ENCODE results near the gene PPP4R1.
"Not testable (repeated sequence)": the region's sequence is repeated elsewhere in the genome, so short reads cannot be mapped to it uniquely, and the experiment has no call there.

PPP4R1 gene

DNA sequence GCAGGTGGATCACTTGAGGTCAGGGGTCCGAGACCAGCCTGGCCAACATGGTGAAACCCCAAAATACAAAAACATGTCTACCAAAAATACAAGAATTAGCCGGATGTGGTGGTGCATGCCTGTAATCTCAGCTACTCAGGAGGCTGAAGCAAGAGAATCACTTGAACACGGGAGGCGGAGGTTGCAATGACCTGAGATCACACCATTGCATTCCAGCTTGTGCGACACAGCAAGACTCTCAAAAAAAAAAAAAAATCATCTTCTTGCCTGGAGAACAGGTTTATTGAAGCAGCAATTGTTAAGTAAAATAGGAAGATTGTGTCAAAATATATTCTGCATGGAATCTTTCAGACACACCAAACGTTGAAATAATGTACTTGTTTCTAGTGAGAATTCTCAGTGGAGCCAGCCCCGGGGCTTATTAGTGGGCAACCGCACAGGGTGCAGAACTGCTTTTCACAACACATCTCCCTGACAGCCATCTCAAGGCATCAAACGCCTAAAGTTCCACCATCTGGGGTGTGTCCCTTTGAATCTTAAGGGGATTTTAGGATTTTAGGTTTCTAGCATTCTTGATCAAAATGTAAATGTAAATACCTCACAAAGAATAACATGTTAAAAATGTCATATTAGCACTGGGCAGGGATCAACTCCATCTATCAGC is 28.6 kb upstream of the PPP4R1 start:
- Histone ChIP-seq H3K27ac (ENCODE audit: low read depth, low read length) (peak overlapping the region; percentile 29), H3K4me1 (ENCODE audit: control insufficient read depth, insufficient read depth, low read length) (peaks cover 10% of the 10 kb centered on the region), H3K4me3 (ENCODE audit: low read length) (no peak overlapping the region), H3K27me3 (ENCODE audit: control insufficient read depth, insufficient read depth, low read length) (no peaks in the 10 kb centered on the region), H3K36me3 (ENCODE audit: control insufficient read depth, insufficient read depth, low read length) (no peaks in the 10 kb centered on the region), H3K9ac (ENCODE audit: low read length) (no peak overlapping the region)

DNA sequence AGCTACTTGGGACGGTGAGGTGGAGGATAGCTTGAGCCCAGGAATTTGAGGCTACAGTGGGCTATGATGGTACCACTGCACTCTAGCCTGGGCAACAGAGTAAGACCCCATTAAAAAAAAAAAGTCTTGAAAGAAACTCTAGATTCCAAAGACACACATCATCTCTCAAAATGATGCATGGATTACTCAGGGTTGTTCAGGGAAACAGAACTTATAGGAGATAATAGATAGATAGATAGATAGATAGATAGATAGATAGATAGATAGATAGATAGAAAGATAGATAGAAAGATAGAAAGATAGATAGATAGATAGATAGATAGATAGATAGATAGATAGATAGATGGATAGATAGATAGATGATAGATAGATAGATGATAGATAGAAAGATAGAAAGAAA is 26.7 kb upstream of the PPP4R1 start:
- not testable (repeated sequence) for H3K9ac ChIP-seq (ENCODE audit: low read length); H3K4me1 ChIP-seq (ENCODE audit: control insufficient read depth, insufficient read depth, low read length); H3K27ac ChIP-seq (ENCODE audit: low read depth, low read length); H3K27me3 ChIP-seq (ENCODE audit: control insufficient read depth, insufficient read depth, low read length); H3K4me3 ChIP-seq (ENCODE audit: low read length); H3K36me3 ChIP-seq (ENCODE audit: control insufficient read depth, insufficient read depth, low read length)

DNA sequence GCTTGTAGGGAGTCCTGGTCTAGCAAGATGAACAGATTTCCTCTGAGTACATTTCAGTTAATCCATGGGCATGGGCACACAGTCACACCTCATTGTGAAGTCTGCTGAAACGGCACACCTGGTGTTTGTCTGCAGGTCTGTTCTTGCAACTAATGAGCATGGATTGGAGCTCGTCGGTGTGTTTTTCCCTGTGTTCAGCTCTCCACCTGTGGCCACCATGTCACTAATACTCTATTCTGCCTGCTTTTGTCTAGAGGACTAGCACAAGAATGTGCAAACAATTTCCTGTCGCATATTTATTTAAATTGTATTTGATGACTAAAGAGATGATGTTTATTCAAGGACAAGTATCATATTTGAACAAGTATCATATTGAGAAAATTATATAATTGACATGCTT is 24.5 kb upstream of the PPP4R1 start:
- Histone ChIP-seq H3K4me1 (ENCODE audit: control insufficient read depth, insufficient read depth, low read length) (peaks cover 6% of the 10 kb centered on the region), H3K4me3 (ENCODE audit: low read length) (no peak overlapping the region), H3K27ac (ENCODE audit: low read depth, low read length) (no peak overlapping the region), H3K36me3 (ENCODE audit: control insufficient read depth, insufficient read depth, low read length) (no peaks in the 10 kb centered on the region), H3K9ac (ENCODE audit: low read length) (no peak overlapping the region), H3K27me3 (ENCODE audit: control insufficient read depth, insufficient read depth, low read length) (no peaks in the 10 kb centered on the region)

DNA sequence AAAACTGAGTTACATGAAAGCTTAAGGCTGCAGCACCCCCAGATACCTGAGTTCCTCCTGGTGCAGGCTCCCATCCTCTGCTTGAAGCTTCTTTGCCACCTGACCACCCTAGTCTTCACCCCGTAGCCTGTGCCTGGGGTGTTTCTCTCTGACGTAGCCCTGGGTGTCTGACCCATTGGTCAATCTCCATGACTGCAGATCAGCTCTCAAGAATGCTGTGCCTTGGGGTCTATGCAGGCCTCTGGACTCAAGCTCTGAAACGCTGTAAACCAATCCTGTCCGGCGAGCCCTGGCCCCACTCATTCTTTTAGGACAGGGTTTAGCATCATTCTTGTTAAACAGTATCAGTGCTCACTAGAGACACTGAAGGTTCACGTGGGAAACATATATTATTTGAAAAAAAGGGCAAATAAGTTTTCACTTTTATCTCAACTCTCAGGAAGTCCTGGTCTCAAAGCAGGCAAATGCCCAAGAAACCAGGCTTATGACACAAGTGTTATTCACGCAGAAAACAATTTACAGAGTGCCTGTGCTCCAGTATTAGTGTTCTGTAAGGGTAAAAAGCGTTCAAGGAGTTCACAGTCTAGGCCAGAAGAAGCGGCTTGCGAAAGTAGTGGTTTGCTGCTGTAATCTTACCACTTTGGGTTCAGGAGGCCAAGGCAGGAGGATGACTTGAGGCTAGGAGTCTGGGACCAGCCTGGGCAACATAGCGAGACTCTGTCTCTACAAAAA is 22.8 kb upstream of the PPP4R1 start:
- Histone ChIP-seq H3K4me3 (ENCODE audit: low read length) (no peak overlapping the region), H3K9ac (ENCODE audit: low read length) (no peak overlapping the region), H3K27ac (ENCODE audit: low read depth, low read length) (no peak overlapping the region), H3K27me3 (ENCODE audit: control insufficient read depth, insufficient read depth, low read length) (no peaks in the 10 kb centered on the region), H3K4me1 (ENCODE audit: control insufficient read depth, insufficient read depth, low read length) (no peaks in the 10 kb centered on the region), H3K36me3 (ENCODE audit: control insufficient read depth, insufficient read depth, low read length) (no peaks in the 10 kb centered on the region)

DNA sequence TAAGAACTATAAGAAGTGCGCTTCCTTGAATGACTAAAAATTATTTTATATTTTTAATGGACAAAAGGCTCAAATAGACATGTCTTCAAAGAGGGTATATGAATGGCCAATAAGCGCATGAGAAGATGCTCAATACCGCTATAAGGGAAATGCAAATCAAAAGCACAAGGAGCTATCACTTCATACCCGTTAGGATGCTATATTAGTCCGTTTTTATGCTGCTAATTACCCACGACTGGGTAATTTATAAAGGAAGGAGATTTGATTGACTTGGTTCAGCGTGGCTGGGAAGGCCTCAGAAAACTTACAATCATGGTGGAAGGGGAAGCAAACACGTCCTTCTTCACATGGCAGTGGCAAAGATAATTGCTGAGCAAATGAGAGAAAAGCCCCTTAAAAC is 20.5 kb upstream of the PPP4R1 start:
- no peaks in the 10 kb centered on the region for H3K27me3 ChIP-seq (ENCODE audit: control insufficient read depth, insufficient read depth, low read length)
- no peak overlapping the region for H3K27ac ChIP-seq (ENCODE audit: low read depth, low read length)
- no peaks in the 10 kb centered on the region for H3K36me3 ChIP-seq (ENCODE audit: control insufficient read depth, insufficient read depth, low read length)
- H3K9ac ChIP-seq (ENCODE audit: low read length), result no peak overlapping the region
- H3K4me1 ChIP-seq (ENCODE audit: control insufficient read depth, insufficient read depth, low read length), result no peaks in the 10 kb centered on the region
- no peak overlapping the region for H3K4me3 ChIP-seq (ENCODE audit: low read length)

DNA sequence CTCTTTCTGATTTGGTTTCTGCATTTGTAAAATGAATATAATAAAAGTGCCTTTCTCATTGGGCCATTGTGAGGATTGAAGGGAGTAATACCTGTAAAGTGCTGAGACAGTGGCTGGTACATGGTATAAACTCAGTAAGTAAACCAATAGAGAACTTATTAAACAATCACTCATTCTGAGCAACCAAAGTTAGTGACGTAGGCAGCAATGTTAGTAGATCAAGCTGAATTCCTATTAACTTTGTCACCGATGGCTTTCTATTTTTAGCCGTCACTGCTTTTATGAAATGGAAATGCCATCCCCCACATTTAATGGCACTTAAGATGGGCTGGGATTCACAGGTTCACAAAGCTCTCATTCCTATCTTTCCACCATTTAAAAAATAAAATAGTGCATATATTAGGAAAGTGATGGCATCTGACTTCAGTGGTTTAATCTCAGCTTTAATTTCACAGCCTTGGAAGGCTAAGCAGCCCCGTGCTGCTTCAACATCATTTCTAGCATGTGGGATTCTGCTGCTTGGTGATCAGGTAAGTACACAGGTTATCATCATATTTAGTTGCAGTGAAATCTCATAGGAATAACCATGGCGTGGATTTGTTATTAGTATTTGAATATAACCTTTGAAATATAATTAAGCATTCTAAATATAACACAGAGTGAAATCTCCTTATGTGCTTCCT is 17.6 kb upstream of the PPP4R1 start:
- H3K4me3 ChIP-seq (ENCODE audit: low read length), result no peak overlapping the region
- no peaks in the 10 kb centered on the region for H3K4me1 ChIP-seq (ENCODE audit: control insufficient read depth, insufficient read depth, low read length)
- H3K27ac ChIP-seq (ENCODE audit: low read depth, low read length), result no peak overlapping the region
- H3K9ac ChIP-seq (ENCODE audit: low read length), result no peak overlapping the region
- no peaks in the 10 kb centered on the region for H3K27me3 ChIP-seq (ENCODE audit: control insufficient read depth, insufficient read depth, low read length)
- no peaks in the 10 kb centered on the region for H3K36me3 ChIP-seq (ENCODE audit: control insufficient read depth, insufficient read depth, low read length)

DNA sequence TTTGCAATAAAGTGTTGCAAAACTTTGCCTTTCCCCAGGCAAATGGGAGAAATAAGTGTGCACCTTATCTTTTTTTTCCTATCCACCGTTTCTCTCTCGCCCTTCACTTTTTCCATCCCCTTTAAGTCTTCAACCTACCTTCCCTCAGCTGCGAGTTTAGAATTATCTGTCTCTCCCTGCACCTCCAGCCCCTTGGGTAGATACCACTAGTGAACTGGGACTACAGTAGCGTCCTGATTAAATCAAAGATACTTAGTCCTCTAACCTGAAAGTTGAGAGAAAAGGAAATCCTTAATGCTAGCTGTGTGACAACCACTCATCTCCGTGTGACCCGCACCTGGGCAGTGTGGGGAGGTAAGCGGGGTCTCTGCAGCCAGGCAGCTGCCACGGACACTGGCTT is 16.1 kb upstream of the PPP4R1 start:
- Histone ChIP-seq H3K4me1 (ENCODE audit: control insufficient read depth, insufficient read depth, low read length) (no peaks in the 10 kb centered on the region), H3K4me3 (ENCODE audit: low read length) (no peak overlapping the region), H3K9ac (ENCODE audit: low read length) (no peak overlapping the region), H3K27me3 (ENCODE audit: control insufficient read depth, insufficient read depth, low read length) (no peaks in the 10 kb centered on the region), H3K36me3 (ENCODE audit: control insufficient read depth, insufficient read depth, low read length) (no peaks in the 10 kb centered on the region), H3K27ac (ENCODE audit: low read depth, low read length) (no peak overlapping the region)

DNA sequence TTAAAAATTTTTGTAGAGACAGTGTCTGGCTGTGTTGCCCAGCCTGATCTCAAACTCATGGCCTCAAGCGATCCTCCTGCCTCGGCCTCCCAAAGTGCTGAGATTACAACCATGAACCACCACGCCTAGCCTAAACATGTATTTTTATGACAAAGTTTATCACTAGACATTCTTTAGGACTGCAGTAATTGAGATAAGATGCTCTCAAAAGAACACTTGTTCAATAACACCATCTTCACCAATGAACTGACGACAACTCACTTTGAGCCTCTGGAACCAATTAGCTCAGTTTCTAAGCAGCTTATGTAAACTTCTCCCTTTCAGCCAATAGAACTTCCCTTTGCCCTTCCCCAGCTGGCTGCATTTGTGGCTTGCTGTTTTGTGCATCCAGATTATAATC is 15.3 kb upstream of the PPP4R1 start:
- Histone ChIP-seq H3K36me3 (ENCODE audit: control insufficient read depth, insufficient read depth, low read length) (no peaks in the 10 kb centered on the region), H3K27ac (ENCODE audit: low read depth, low read length) (no peak overlapping the region), H3K9ac (ENCODE audit: low read length) (no peak overlapping the region), H3K4me3 (ENCODE audit: low read length) (no peak overlapping the region), H3K27me3 (ENCODE audit: control insufficient read depth, insufficient read depth, low read length) (no peaks in the 10 kb centered on the region), H3K4me1 (ENCODE audit: control insufficient read depth, insufficient read depth, low read length) (no peaks in the 10 kb centered on the region)

DNA sequence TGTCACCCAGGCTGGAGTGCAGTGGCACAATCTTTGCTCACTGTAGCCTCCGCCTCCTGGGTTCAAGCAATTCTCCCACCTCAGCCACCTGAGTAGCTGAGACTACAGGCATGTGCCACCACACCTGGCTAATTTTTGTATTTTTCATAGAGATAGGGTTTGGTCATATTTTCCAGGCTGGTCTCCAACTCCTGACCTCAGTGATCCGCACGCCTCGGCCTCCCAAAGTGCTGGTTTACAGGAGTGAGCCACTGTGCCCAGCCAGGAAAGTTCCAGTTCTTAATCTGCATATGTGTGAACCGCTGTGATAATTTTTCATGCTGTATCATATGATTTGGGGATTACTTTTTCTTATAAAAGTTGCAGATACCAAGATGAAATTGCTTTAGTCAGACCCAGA is 14.6 kb upstream of the PPP4R1 start:
- H3K27me3 ChIP-seq (ENCODE audit: control insufficient read depth, insufficient read depth, low read length), result no peaks in the 10 kb centered on the region
- no peaks in the 10 kb centered on the region for H3K4me1 ChIP-seq (ENCODE audit: control insufficient read depth, insufficient read depth, low read length)
- H3K36me3 ChIP-seq (ENCODE audit: control insufficient read depth, insufficient read depth, low read length), result no peaks in the 10 kb centered on the region
- no peak overlapping the region for H3K4me3 ChIP-seq (ENCODE audit: low read length)
- H3K9ac ChIP-seq (ENCODE audit: low read length), result no peak overlapping the region
- H3K27ac ChIP-seq (ENCODE audit: low read depth, low read length), result no peak overlapping the region

DNA sequence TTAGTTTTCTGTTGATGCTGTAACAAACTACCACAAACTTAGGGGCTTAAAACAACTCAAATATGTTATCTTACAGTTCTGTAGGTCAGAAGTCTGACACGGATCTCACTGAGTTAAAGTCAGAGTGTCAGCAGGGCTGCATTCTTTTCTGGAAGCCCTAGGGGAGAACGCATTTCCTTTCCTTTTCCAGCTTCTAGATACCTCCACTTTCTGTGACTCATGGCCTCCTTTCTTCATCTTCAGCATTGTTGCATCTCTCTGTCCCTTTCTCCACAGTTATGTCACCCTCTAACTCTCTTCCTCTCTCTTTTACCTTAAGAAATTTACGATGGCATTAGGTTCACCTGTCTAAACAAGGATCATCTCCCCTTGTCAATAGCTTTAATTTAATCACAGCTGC is 13.3 kb upstream of the PPP4R1 start:
- no peak overlapping the region for H3K4me3 ChIP-seq (ENCODE audit: low read length)
- H3K27ac ChIP-seq (ENCODE audit: low read depth, low read length), result no peak overlapping the region
- H3K27me3 ChIP-seq (ENCODE audit: control insufficient read depth, insufficient read depth, low read length), result no peaks in the 10 kb centered on the region
- H3K36me3 ChIP-seq (ENCODE audit: control insufficient read depth, insufficient read depth, low read length), result no peaks in the 10 kb centered on the region
- no peaks in the 10 kb centered on the region for H3K4me1 ChIP-seq (ENCODE audit: control insufficient read depth, insufficient read depth, low read length)
- H3K9ac ChIP-seq (ENCODE audit: low read length), result no peak overlapping the region

DNA sequence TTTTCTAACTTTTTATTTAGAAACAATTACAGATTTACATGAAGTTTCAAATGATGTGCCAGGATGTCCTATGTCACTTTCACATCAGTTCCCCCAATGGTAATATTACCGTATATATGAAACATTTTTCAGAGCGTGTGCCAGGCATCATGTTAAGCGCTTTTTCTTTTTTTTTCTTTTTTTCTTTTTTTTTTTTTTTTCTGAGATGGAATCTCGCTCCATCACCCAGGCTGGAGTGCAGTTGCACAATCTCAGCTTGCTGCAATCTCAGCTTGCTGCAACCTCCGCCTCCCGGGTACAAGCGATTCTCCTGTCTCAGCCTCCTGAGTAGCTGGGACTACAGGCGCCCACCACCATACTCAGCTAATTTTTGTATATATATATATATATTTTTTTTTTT is 5.6 kb upstream of the PPP4R1 start:
- H3K27ac ChIP-seq (ENCODE audit: low read depth, low read length), result no peak overlapping the region

DNA sequence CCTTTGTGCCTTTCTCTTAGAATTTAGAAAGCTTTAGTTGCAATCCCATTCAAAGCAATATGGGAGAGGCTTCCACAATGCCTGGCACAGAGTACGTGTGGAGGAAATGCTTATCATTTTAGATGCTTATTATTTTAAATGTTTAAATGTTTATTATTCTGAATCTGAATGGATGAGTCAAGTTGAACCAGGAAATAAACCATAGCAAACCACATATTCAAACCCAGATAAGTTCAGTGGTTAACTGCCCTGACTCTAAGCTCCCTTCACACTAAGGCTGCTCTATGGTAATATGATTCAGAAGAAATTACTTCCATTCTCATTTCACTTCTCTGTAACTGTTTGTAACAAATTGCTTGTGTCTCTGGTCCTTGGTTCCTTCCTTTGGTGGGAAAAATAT is 5.2 kb upstream of the PPP4R1 start:
- Histone ChIP-seq H3K4me3 (ENCODE audit: low read length) (no peak overlapping the region), H3K36me3 (ENCODE audit: control insufficient read depth, insufficient read depth, low read length) (no peaks in the 10 kb centered on the region), H3K4me1 (ENCODE audit: control insufficient read depth, insufficient read depth, low read length) (peaks cover 8% of the 10 kb centered on the region), H3K9ac (ENCODE audit: low read length) (no peak overlapping the region), H3K27me3 (ENCODE audit: control insufficient read depth, insufficient read depth, low read length) (no peaks in the 10 kb centered on the region), H3K27ac (ENCODE audit: low read depth, low read length) (no peak overlapping the region)

More for the DNA sequence above, 5.6 kb upstream of the PPP4R1 start:
- no peaks in the 10 kb centered on the region for H3K27me3 ChIP-seq (ENCODE audit: control insufficient read depth, insufficient read depth, low read length)
- peaks cover 8% of the 10 kb centered on the region for H3K4me1 ChIP-seq (ENCODE audit: control insufficient read depth, insufficient read depth, low read length)
- no peak overlapping the region for H3K9ac ChIP-seq (ENCODE audit: low read length)
- no peaks in the 10 kb centered on the region for H3K36me3 ChIP-seq (ENCODE audit: control insufficient read depth, insufficient read depth, low read length)
- no peak overlapping the region for H3K4me3 ChIP-seq (ENCODE audit: low read length)

DNA sequence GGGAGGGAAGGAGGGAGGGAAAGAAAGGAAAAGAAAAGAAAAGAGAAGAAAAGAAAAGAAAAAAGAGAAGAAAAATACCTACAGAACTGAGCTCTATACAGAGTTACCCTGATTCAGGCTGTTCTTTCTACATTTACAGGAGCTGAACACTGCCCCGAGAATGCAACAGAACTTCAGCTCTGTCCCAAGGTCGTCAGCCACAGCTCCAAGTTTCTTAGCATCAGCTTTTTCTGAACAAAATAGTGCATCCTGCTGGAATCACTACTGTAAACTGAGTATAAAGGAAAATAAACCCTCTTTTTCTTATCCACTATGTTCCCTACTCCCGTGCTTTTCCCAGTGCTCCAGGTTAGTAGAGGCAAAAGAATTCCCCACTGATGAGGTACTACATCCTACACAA is 4.7 kb upstream of the PPP4R1 start:
- Histone ChIP-seq H3K36me3 (ENCODE audit: control insufficient read depth, insufficient read depth, low read length) (no peaks in the 10 kb centered on the region), H3K9ac (ENCODE audit: low read length) (no peak overlapping the region), H3K27ac (ENCODE audit: low read depth, low read length) (no peak overlapping the region)

More for the DNA sequence above, 4.7 kb upstream of the PPP4R1 start:
- Histone ChIP-seq H3K4me1 (ENCODE audit: control insufficient read depth, insufficient read depth, low read length) (peaks cover 8% of the 10 kb centered on the region), H3K27me3 (ENCODE audit: control insufficient read depth, insufficient read depth, low read length) (no peaks in the 10 kb centered on the region), H3K4me3 (ENCODE audit: low read length) (no peak overlapping the region)
